Hematopoietic multipotent progenitor cell treated with erythropoietin and hydrocortisone succinate and interleukin-3 and kit ligand, for 17 days (in vitro differentiated cells): ENCODE results near the gene PKP4.

ENCODE experiments used
- DNase-seq: peaks from one replicate; pipeline ENCODE4 v3.0.0-alpha.2; 2015; ENCODE audit warnings: low spot score

Gene PKP4

GRCh38 chr2:158546412-158547144 lies 89.8 kb downstream of the PKP4 start:
- DNase-seq, result no peak

- no peak for DNase-seq
Measured at GRCh38 chr2:158553257-158553656, 96.5 kb downstream of the PKP4 start.

GRCh38 chr2:158554996-158555395 lies 98.2 kb downstream of the PKP4 start:
- no peak for DNase-seq

- DNase-seq, result no peak
Measured at GRCh38 chr2:158556124-158556523, 99.4 kb downstream of the PKP4 start.

GRCh38 chr2:158557752-158558151 lies 101.0 kb downstream of the PKP4 start:
- DNase-seq, result no peak

GRCh38 chr2:158559252-158559651 lies 102.5 kb downstream of the PKP4 start:
- no peak for DNase-seq

- no peak for DNase-seq
Measured at GRCh38 chr2:158560259-158560658, 103.5 kb downstream of the PKP4 start.

GRCh38 chr2:158561054-158561453 lies 104.3 kb downstream of the PKP4 start:
- no peak for DNase-seq

GRCh38 chr2:158567208-158567607 lies 110.5 kb downstream of the PKP4 start:
- no peak for DNase-seq

- DNase-seq, result no peak
Measured at GRCh38 chr2:158569284-158569683, 112.5 kb downstream of the PKP4 start.

- DNase-seq, result no peak
Measured at GRCh38 chr2:158570869-158571268, 114.1 kb downstream of the PKP4 start.

GRCh38 chr2:158573739-158574138 lies 117.0 kb downstream of the PKP4 start:
- DNase-seq, result no peak

GRCh38 chr2:158575051-158575635 lies 118.4 kb downstream of the PKP4 start:
- no peak for DNase-seq

GRCh38 chr2:158577141-158577540 lies 120.4 kb downstream of the PKP4 start:
- no peak for DNase-seq

- DNase-seq, result no peak
Measured at GRCh38 chr2:158578703-158579330, 122.1 kb downstream of the PKP4 start.

GRCh38 chr2:158579928-158580327 lies 123.2 kb downstream of the PKP4 start:
- DNase-seq, result no peak

- no peak for DNase-seq
Measured at GRCh38 chr2:158580760-158581159, 124.0 kb downstream of the PKP4 start.

GRCh38 chr2:158582670-158583069 lies 125.9 kb downstream of the PKP4 start:
- DNase-seq, result no peak

GRCh38 chr2:158583923-158584322 lies 127.2 kb downstream of the PKP4 start:
- no peak for DNase-seq

- no peak for DNase-seq
Measured at GRCh38 chr2:158586491-158586890, 129.7 kb downstream of the PKP4 start.

- no peak for DNase-seq
Measured at GRCh38 chr2:158589303-158589702, 132.6 kb downstream of the PKP4 start.

- DNase-seq, result no peak
Measured at GRCh38 chr2:158598862-158599517, 142.2 kb downstream of the PKP4 start.

- no peak for DNase-seq
Measured at GRCh38 chr2:158599609-158600008, 142.9 kb downstream of the PKP4 start.
